Dermis microvascular lymphatic vessel endothelial cell (primary cell): Measurements from ENCODE around the gene PSG1. TPM values are rescaled to one million over a fixed set of nuclear protein-coding genes. Genes with fewer than 3 reads are reported as not detected.
A peak's percentile ranks its signal among the peaks of the same experiment; 100 is the strongest.
"Not testable (repeated sequence)": the region's sequence is repeated elsewhere in the genome, so short reads cannot be mapped to it uniquely, and the experiment has no call there.

Source experiments
- DNase-seq, 2 donors: peaks; one replicate each; pipeline versions ENCODE4 v3.0.0 to v3.0.0-alpha.2; 2010; ENCODE audit warnings: low read depth in 2 of 2
- total RNA-seq: library from RNA; depleted of rRNA; stranded (reverse); fragments of >200 nt; gene quantifications from 2 replicates; pipeline ENCODE4 v1.2.1, GENCODE V29; 2014

Gene PSG1
- total RNA-seq = 0.13 and 0.76 TPM in 2 replicates

DNA sequence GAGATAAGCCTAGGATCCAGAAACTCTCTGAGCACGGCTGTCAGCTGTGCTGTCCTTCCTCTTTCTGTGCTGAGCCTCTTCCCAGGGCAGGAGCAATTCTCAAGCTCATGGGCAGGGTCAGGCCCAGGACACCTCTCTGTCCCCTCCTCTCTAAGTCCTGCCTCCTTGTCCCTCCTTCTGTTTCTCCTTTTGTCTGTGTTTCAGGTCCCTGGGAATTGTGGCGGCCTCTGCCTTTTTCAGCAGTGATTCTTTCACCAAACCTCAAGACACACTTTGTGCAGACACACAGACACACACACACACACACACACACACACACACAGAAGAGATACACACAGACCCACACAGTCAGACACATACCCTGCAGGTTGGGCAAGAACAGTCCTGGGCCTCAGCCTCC is at the start of gene PSG1:
PSG1 (minus strand) TSS at position 101 of the 400 bp plus-strand sequence. CDS start 132 bp downstream, outside the sequence.
- DNase-seq = no peak

DNA sequence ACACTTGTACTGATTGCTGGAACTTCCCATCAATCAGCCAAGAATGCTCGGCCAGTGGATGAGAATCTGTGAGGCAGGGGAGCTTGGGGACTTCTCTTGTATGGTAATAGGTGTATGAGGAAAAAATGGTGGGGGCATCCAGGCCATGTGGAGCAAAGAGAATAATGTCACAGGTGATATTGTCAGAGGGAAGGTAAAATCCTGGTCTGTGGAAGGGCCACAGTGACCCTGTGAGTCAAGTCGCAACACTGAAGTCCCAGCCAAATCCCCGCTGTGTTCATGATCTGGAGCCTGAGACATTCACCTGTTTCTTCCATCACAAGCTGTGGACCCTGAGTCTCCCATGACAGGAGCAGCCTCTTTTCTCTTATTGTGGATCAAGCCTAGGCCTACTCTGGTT is 49.4 kb upstream of the PSG1 start:
- DNase-seq = no peak

DNA sequence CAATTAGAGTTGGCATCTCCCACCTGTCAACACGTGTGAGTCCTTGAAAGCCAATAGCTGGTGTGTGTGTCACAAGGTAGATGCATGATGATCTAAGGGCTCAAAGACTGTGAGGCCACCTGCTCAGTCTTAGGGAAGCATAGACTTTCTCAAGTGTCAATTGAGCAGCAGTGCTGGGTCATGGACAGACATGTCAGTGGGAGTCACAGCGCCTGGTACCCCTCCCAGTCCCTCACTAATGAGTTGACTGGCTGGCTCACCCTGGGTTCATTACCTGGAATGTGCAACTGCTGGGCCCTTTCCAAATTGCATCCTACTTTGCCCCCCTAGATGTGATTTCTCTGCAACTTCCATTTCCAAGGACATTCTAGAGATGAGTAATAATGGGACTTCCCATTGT is 47.3 kb upstream of the PSG1 start:
- DNase-seq = no peak

DNA sequence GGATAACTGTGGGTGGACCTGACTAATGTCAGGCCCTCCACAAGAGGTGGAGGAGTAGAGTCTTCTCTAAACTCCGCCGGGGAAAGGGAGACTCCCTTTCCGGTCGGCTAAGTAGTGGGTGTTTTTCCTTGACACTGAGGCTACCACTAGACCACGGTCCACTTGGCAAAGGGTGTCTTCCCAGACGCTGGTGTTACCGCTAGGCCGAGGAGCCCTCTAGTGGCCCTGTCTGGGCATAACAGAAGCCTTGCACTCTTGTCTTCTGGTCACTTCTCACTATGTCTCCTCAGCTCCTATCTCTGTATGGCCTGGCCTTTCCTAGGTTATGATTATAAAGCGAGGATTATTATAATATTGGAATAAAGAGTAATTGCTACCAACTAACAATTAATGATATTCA is 43.6 kb upstream of the PSG1 start:
- peak; percentile 5 to 61 for DNase-seq

DNA sequence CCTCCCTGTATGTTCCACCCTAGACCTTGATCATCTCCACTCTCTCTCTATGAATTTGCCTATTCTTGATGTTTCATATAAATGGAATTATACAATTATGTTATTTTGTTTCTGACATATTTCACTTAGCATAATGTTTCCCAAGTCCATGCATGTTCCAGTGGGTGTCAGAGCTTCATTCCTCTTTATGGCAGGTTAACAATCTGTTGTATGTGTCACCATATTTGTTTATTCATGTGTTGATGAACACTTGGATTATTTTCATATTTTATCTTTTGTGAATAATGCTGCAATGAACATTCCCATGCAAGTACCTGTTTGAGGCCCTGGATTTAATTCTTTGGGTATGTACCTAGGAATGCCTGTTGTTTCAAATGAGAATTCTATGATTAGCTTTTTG is 41.5 kb upstream of the PSG1 start:
- DNase-seq = not testable (repeated sequence)

DNA sequence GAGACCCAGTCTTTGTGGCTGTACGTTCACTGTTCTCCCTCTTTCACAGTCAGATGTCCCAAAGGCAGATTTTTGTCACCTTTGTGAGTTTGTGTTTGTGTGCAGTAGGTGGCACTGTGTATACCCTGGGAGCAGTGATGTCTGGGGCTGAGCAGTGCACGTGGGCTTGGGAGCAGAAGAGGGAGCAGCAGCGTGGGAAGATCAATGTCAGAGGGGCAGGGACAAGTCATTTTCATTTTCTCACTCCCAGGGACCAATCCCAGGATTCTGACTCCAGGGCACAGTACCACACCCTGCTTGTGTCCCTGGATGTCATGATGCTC is 40.2 kb upstream of the PSG1 start:
- DNase-seq = no peak

DNA sequence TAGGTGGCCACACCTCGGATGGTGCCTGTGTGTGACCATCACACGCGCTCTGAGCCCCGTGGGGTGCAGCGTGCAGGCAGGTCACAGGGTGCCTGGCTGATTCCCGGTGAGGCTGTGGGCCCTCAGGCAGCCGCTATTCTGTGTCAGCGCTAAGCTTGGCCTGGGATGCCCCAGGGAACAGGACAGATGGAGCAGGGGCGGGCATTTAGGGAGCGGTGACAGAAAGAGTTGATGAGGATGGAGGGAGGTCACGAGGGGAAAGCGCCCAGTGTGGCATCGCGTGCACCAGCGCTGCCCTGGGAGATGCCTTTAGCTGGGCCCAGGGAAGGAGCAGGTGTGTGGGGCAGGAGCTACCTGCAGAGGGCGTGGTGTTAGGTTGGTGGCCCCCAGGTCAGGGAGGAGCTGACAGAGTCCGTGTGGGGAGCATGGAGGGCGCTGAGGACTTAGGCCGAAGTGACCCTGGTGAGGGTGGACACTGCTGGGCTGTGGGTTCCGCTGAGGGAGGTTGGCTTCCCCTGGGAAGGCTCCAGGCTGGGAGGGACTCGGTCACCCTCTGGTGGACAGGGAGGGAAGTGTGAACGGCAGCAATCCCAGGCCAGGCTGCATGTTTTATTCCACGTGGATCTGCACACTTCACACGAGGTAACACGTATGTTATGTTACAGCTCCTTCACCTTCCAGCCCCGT is 39.7 kb upstream of the PSG1 start:
- DNase-seq = peak in 1 of 2 donors; percentile 10

DNA sequence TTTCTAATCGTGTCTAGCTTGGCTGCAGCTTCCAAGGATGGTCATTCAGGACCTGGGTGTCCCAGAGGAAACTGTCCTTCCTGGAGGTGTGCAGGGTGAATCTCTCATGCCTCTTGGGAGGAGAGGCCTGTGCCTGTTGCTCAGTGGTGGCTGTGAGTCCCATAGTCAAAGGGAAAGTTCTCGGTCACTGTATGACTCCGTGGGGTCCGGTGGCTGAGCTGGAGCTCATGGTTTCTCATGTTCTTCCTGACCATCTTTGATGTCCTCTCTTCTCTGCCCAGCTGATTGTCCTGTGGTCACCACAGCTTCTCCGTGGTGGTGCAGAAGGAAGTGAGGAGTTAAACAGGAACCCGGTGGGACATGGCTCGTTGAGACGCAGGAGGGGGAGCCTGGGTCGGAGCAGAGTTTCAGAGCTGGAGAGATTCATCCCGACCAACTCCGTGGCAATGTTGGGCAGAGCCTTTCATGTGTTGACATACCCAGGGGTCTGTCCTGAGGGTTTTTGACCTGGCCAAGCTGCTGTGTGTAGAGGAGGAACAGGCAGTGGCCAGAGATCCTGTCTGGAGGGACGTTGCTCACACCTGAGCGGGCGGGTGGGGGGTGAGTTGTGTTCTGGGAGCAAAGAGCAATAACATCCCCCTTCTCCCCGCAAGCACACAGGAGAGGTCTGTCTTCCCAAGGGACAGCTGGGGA is 39.0 kb upstream of the PSG1 start:
- DNase-seq = not testable (repeated sequence)

DNA sequence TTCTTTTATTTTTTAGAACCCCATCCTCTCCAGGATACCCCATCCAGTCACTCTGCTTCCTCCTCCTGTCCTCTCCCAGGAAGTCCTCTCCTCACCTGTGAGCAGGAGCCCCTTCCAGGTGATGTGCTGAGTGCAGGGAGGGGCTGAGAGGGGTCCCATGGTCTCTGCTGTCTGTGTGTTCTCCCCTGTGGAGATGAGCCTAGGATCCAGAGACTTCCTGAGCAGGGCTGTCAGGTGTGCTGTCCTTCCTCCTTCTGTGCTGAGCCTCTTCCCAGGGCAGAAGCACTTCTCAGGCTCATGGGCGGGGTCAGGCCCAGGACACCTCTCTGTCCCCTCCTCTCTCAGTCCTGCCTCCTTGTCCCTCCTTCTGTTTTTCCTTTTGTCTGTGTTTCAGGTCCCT is 38.1 kb upstream of the PSG1 start, which contains the start of gene PSG6:
PSG6 (minus strand) TSS at position 261 of the 400 bp plus-strand sequence; CDS start at position 159, 102 bp downstream.
- not testable (repeated sequence) for DNase-seq

DNA sequence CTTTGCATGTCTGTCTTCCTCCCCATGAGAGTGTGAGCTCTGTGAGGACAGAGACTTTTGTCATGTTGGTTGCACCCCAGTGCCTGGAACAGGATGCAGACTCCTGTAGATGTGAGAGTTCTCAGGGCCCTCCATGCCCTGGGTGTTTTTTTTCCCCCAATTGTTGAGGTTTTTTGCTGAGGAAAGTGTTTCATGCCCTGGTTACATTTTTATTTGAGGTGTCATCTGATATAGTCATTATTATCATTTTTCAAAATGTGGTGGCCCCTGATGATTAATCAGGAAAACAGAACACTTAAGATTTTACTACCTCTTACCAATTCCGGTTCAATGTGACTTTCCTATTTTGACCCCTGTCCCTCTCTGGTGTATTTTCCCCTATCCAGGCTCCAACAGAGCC is 37.4 kb upstream of the PSG1 start:
- not testable (repeated sequence) for DNase-seq

DNA sequence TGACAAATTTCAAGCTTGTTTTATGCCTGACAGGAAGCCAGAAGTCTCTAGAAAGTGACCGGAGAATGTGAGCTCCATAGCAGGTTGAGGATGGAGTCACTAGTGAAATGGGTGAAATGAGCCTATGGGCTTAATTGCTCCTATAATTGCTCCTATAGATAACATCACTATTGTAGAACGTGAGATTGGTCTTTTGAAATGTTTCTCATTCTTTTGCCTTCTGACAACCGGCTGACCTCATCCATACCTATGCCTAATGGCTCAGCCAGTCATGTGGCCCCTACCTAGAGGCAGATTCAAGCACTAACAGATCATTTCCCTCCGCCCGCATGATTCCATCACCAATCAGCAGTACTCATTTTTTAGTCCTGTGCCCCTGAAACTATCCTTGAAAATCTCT is 34.0 kb upstream of the PSG1 start:
- not testable (repeated sequence) for DNase-seq

DNA sequence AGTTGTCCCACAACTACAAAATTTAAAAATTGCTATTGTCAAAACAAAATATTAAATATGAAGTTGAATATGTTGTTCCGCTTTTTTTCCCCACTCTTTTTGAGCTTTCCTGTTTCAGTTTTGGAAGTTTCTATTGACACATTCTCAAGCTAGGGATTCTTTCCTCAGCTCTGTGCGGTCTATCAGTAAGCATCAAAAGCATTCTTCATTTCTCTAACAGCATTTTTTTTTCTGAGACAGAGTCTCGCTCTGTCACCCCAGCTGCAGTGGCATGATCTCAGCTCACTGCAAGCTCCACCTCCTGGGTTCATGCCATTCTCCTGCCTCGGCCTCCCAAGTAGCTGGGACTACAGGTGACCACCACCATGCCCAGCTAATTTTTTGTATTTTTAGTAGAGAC is 33.4 kb upstream of the PSG1 start:
- DNase-seq = not testable (repeated sequence)

DNA sequence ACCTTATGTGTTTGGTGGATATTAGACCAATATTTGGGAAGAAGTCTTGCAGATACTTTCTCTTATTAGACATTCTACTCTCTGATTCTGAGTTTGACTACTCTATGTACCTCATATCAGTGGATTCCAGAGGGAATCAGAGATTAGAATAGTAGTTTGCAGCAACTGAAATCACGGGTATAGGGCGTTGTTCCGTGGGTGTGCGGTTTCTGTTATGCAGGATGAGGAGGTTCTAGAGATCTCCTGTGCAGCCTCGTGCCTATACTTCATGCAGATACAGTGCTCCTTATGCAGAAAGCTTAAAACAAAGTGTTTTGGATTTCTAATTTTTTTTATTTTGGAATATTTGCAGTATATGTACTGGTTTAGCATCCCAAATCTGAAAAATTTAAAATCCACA is 32.2 kb upstream of the PSG1 start:
- DNase-seq = not testable (repeated sequence)

DNA sequence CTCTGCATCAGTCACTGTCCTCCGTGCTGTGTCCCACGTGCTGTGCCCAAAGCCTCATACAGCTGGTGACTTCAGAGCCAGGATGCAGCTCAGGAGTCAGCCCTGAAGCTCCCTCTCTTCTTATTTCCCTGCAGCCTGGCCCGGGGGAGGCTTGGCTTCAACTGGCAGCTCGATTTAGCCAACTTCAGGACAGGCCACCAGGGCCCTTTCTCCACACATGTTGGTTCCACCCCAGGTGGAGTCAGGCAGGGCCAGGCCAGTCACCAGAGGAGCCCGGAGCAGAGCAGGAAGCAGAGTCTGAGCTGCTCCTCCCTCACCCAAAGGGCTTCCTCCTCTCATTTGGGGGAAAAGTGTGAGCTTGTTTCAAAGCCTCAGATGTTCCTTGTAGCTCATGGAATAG is 26.6 kb upstream of the PSG1 start:
- not testable (repeated sequence) for DNase-seq

DNA sequence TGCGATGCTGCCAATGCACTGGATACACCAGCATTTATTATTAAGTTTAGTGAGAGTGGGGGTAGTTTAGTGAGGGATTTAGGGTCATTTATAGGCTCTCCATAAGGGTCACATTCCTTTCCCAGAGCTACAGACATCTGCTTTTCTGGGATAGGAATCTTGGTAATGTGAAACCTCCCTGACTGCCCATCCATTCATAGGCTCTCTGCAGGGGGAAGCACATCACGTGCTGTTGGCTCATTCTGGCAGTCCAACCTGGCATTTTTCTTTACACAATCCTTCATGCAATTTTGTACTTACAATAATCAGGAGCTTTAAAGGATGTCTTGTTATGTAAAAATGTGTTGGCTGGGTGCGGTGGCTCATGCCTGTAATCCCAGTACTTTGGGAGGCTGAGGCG is 21.0 kb upstream of the PSG1 start:
- not testable (repeated sequence) for DNase-seq

DNA sequence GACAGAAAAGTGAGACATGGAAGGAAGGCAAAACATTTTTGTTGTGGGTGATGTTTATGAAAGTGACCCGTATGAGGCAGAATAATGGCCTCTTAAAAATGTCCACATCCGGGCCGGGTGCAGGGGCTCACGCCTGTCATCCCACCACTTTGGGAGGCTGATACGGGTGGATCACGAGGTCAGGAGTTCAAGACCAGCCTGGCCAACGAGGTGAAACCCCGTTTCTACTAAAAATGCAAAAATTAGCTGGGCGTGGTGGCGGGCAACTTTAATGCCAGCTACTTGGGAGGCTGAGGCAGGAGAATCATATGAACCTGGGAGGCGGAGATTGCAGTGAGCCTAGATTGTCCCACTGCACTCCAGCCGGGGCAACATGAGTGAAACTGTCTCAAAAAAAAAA is 20.2 kb upstream of the PSG1 start:
- not testable (repeated sequence) for DNase-seq

DNA sequence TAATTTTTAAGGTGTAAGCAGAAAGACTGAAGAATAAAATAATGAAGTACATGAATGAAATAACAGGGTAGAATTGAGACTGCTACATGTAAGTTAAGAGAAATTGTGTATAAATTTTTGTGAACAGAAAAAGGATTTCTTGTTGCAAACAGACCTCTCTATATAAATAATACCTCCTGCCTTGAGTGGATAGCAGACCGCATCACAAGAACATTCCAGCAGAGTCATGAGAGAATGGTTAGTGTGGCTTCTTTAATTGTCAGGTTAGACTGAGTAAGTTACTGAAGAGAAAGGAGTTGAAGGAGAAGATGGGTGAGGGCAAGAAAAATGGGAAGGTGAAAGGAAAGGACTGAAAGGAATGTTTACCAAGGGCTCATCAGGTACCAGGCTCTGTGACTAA is 19.6 kb upstream of the PSG1 start:
- DNase-seq = not testable (repeated sequence)

DNA sequence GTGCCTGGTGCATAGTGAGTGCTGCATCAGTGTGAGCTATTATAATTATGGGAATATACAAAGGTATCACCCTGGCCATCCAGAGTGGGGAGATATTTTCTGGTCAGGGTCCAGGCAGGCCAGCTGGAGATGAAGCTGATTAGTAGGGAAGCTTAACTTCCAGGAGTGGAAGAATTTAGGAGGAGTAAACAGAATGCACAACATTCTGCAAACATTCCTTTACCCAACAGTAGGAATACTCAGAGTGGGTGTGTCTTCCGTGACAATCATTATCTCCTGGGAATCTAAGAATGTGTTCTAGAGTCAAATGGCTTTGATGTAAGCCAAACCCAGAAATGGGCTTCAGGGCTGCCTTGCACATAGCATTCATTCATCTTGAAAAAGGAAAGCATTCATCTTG is 19.1 kb upstream of the PSG1 start:
- not testable (repeated sequence) for DNase-seq

DNA sequence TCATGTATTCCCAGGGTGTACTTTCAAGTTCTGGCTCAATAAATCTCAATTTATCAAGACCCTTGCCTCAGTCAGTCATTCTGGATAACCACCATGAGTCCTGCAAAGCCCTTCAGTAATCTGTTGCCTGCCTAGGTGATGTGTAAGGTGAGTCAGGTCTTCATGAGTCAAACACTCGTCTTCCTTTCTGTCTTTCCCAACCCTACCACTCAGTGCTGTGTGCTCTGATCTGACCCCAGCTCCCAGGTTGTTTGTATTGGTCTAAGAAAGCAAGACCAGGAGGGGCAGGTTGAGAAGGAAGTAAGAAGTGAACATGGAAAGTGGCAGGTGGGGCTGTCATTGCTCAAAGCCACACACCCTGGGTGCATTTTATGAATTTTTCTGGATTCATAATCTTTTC is 18.2 kb upstream of the PSG1 start:
- DNase-seq = not testable (repeated sequence)

DNA sequence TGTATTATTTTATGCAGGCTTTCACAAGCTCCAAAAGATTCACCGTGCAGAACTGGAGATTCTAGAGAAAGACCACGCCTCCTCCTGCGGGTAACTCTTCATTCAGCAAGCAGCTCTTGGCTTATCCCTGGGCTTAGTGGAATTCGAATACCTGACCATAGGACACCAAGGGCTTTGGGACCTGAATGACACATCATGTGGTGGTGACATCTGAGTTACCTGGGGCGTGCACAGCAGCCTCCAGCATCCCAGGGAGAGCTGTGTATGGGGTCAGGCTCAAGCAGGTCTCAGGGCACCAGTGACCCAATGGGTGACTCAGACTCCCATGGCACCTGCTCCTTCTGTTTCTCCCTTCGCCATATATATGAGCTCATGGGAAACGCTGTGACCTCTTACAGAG is 10.9 kb upstream of the PSG1 start:
- DNase-seq = not testable (repeated sequence)

DNA sequence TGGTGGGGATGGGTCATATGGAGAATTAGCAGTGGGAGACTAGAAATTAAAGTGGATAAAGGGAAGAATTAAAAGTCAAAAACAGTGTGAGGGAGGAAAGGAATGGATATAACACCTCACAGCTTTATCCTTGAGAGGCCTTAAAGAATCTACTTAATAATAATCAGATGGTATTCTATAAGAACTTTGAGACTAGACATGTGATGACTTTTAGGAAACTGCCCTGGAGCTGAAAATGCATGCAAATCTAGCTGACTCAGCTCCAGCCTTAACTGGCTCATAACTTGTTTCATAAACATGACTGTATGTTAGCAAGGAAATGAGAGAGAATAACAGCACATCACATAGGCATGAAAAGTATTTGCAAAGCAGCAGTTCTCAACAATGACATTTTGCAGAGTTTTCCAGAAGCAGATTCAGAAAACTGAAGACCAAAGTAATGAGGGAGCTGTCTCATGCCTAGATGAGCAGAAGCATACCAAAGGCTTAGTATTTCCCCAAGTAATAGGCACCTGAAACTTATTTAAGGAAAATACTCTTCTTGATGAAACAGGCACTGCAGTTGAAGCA is 8.4 kb upstream of the PSG1 start:
- DNase-seq = not testable (repeated sequence)

DNA sequence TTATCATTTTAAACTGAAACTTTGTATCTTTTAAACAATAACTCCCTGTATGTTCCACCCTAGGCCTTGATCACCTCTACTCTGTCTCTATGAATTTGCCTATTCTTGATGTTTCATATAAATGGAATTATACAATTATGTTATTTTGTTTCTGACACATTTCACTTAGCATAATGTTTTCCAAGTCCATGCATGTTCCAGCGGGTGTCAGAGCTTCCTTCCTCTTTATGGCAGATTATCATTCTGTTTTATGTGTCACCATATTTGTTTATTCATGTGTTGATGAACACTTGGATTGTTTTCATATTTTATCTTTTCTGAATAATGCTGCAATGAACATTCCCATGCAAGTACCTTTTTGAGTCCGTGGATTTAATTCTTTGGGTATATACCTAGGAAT is 3.2 kb upstream of the PSG1 start:
- peak; percentile 48 to 71 for DNase-seq

DNA sequence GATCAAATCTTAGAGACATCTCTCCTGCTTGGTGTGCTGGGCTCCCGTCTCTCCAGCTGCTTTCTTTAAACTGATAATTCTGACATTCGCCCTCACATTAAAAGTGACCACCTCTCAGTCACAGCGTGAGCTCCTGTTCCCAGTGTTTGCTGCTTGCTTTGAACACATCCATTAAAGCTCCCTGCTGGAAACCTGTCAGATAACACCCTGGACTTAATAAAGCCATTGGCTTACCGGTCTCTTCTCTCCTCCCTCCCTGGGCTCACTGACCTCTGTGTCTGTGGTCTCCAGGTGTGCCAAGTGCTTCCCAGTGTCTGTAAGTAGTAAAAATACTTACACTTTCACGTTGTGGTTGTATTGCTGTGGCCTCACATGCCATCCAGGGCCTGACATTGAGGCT is 2.5 kb upstream of the PSG1 start:
- DNase-seq = not testable (repeated sequence)
